Renal cortical epithelial cell (primary cell): ENCODE data around the gene NOMO2. TPM values are rescaled to one million over a fixed set of nuclear protein-coding genes. Genes with fewer than 3 reads are reported as not detected.

Source experiments
- total RNA-seq: library from RNA; depleted of rRNA; stranded (reverse); fragments of >200 nt; gene quantifications from 2 replicates; pipeline ENCODE4 v1.2.3, GENCODE V29; 2014

The NOMO2 gene
- total RNA-seq, 1 donor from 2014 or later, result 92.1 TPM

Other genes with a start within 250 kb of the NOMO2 start
- gene NPIPA8, start 225.4 kb downstream of the NOMO2 start, total RNA-seq, result not detected in 2 replicates
- gene RPS15A, start 228.2 kb upstream of the NOMO2 start, total RNA-seq, result 1,257 and 2,534 TPM in 2 replicates
- gene ARL6IP1, start 239.5 kb upstream of the NOMO2 start, total RNA-seq, result 307 and 551 TPM in 2 replicates